Measurements from ENCODE around the gene CEP192. TPM values are rescaled to one million over a fixed set of nuclear protein-coding genes. Genes with fewer than 3 reads are reported as not detected.

The CEP192 gene
- total and polyA plus RNA-seq, 9 donors, result 18.0 to 48.6 (median 33.7) TPM

- TF ChIP-seq EP300 (IDR thresholded peaks at IDR 0.05) (no peak), POLR2A (IDR thresholded peaks at IDR 0.05) (no peak), CTCF (IDR thresholded peaks at IDR 0.05) (no peak)
- H3K4me1 ChIP-seq (ENCODE audit: insufficient read depth), result no peaks in the 10 kb centered on the region
- no peaks in the 10 kb centered on the region for H3K36me3 ChIP-seq
- H3K9me3 ChIP-seq, result no peaks in the 10 kb centered on the region
- DNase-seq, result no peak
- H3K4me3 ChIP-seq, result no peak overlapping the region
- intact Hi-C loops (cut with DNase I), result no loop called here
- no peaks in the 10 kb centered on the region for H3K27me3 ChIP-seq
- H3K27ac ChIP-seq, result no peak overlapping the region
- WGBS, 3 donors, result 98 to 99% (median 98%) methylated on average over 6 of the region's 6 CpGs
Measured at GRCh38 chr18:13051159-13051558, 60.0 kb downstream of the CEP192 start.

- Histone ChIP-seq H3K4me3 (no peak overlapping the region), H3K27me3 (no peaks in the 10 kb centered on the region), H3K36me3 (no peaks in the 10 kb centered on the region), H3K27ac (no peak overlapping the region), H3K4me1 (ENCODE audit: insufficient read depth) (no peaks in the 10 kb centered on the region), H3K9me3 (no peaks in the 10 kb centered on the region)
- 89 to 93% (median 93%) methylated on average over 4 of the region's 4 CpGs for WGBS, 3 donors
- intact Hi-C loops (cut with DNase I), result no loop called here
- no peak for DNase-seq
- TF ChIP-seq CTCF (IDR thresholded peaks at IDR 0.05), result no peak
- TF ChIP-seq POLR2A (IDR thresholded peaks at IDR 0.05), result no peak
- TF ChIP-seq EP300 (IDR thresholded peaks at IDR 0.05), result no peak
Measured at GRCh38 chr18:13051950-13052349, 60.8 kb downstream of the CEP192 start.

GRCh38 chr18:13054336-13054735 lies 63.2 kb downstream of the CEP192 start:
- H3K27ac ChIP-seq, result no peak overlapping the region
- H3K27me3 ChIP-seq, result no peaks in the 10 kb centered on the region
- H3K4me1 ChIP-seq (ENCODE audit: insufficient read depth), result no peaks in the 10 kb centered on the region
- H3K4me3 ChIP-seq, result no peak overlapping the region
- DNase-seq, result no peak
- H3K36me3 ChIP-seq, result no peaks in the 10 kb centered on the region
- no peak for TF ChIP-seq POLR2A (IDR thresholded peaks at IDR 0.05)
- no peak for TF ChIP-seq CTCF (IDR thresholded peaks at IDR 0.05)
- TF ChIP-seq EP300 (IDR thresholded peaks at IDR 0.05), result no peak
- intact Hi-C loops (cut with DNase I), result no loop called here
- H3K9me3 ChIP-seq, result no peaks in the 10 kb centered on the region
- 82 to 91% (median 87%) methylated on average over 2 of the region's 2 CpGs for WGBS, 3 donors

- no peak for DNase-seq
- Histone ChIP-seq H3K9me3 (no peaks in the 10 kb centered on the region), H3K4me3 (no peak overlapping the region), H3K4me1 (ENCODE audit: insufficient read depth) (no peaks in the 10 kb centered on the region), H3K36me3 (no peaks in the 10 kb centered on the region), H3K27ac (no peak overlapping the region), H3K27me3 (no peaks in the 10 kb centered on the region)
- WGBS, 3 donors, result 58 to 82% (median 77%) methylated on average over 4 of the region's 4 CpGs
- intact Hi-C loops (cut with DNase I), result no loop called here
- TF ChIP-seq EP300 (IDR thresholded peaks at IDR 0.05) (no peak), POLR2A (IDR thresholded peaks at IDR 0.05) (no peak), CTCF (IDR thresholded peaks at IDR 0.05) (no peak)
Measured at GRCh38 chr18:13061630-13062189, 70.5 kb downstream of the CEP192 start.
